Stomach (tissue), 4 donors: ENCODE results near the gene PLCH2.

Experiments used
- EP300 ChIP-seq: sonication (generic); formaldehyde crosslinking; IDR thresholded peaks from one replicate; pipeline ENCODE4 v1.6.1; 2017; ENCODE audit warnings: antibody characterized with exemption
- POLR2A ChIP-seq, 4 donors: fragments of 450-650 bp; IDR thresholded peaks; one replicate each; pipeline ENCODE4 v1.6.1; 2016; ENCODE audit warnings: antibody characterized with exemption in 4 of 4, control low read depth in 2 of 4, mild to moderate bottlenecking in 1 of 4, moderate library complexity in 1 of 4
- POLR2AphosphoS5 ChIP-seq, 3 donors: sonication (generic); formaldehyde crosslinking; IDR thresholded peaks; one replicate each; pipeline ENCODE4 v1.6.1; 2016; ENCODE audit warnings: antibody characterized with exemption in 3 of 3
- TF ChIP-seq, protein P1 (sequence below), 7 experiments: fragments of 450-650 bp in 4 of 7; fragments of 200-600 bp in 3 of 7; sonication (generic) in 3 of 7; IDR thresholded peaks; one replicate each; pipeline ENCODE4 v1.5.1; 2016 to 2019; ENCODE audit warnings: antibody characterized with exemption in 7 of 7, control low read depth in 2 of 7, mild to moderate bottlenecking in 1 of 7

DNA sequence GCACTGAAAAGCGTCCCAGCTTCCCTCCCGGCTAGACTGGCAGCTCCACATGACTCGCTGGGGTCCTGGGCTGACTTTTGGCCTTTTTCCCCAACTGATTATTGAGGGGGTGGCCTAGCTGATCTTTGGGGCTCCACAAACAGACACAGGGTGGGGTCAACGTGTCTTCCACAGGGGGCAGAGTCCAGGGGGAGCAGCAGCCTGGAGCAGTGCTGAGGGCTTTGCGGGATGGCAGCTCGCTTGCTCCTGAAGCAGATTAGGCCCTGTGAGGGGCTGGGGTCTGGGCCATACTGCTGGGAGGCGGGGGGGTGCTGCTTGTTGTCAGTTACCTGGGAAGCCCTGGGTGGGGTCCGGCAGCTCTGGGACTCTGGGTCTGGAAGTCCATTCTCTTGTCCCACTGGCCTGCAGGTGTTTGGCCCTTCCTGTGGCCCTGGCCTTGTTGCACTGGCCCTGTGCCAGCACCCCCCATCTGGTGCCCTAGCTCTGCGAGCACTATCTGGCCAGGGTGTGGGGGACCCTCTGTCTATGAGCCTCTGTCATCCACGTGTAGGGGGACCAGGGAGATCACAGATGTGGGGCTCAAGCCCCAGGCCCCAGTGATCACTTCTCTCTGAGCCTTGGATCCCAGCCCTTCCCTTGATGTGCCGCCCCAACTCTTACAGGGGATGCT lies 66.3 kb downstream of the PLCH2 start:
- no peak for TF ChIP-seq POLR2AphosphoS5 (IDR thresholded peaks at IDR 0.05)
- TF ChIP-seq, protein P1, sequence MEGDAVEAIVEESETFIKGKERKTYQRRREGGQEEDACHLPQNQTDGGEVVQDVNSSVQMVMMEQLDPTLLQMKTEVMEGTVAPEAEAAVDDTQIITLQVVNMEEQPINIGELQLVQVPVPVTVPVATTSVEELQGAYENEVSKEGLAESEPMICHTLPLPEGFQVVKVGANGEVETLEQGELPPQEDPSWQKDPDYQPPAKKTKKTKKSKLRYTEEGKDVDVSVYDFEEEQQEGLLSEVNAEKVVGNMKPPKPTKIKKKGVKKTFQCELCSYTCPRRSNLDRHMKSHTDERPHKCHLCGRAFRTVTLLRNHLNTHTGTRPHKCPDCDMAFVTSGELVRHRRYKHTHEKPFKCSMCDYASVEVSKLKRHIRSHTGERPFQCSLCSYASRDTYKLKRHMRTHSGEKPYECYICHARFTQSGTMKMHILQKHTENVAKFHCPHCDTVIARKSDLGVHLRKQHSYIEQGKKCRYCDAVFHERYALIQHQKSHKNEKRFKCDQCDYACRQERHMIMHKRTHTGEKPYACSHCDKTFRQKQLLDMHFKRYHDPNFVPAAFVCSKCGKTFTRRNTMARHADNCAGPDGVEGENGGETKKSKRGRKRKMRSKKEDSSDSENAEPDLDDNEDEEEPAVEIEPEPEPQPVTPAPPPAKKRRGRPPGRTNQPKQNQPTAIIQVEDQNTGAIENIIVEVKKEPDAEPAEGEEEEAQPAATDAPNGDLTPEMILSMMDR (IDR thresholded peaks at IDR 0.05) = no peak
- no peak for TF ChIP-seq POLR2A (IDR thresholded peaks at IDR 0.05)
- no peak for TF ChIP-seq EP300
